Fibroblast of lung (primary cell): ENCODE measurements around the gene WDR88. TPM values are rescaled to one million over a fixed set of nuclear protein-coding genes. Genes with fewer than 3 reads are reported as not detected.

Experiments used
- DNase-seq, 2 donors: peaks; one replicate each; pipeline versions ENCODE4 v3.0.0 to v3.0.0-alpha.2; 2010; ENCODE audit warnings: low read depth in 2 of 2
- H2AFZ ChIP-seq: 2 replicates; pipeline ENCODE4 v1.5.1; 2012; ENCODE audit warnings: low read length, control low read depth, inconsistent platforms
- H3K27ac ChIP-seq: 2 replicates; pipeline ENCODE4 v1.5.1; 2011; ENCODE audit warnings: low read length, control low read depth; ENCODE audit not compliant: insufficient read depth
- H3K27me3 ChIP-seq: 2 replicates; pipeline ENCODE4 v1.5.1; 2011; ENCODE audit warnings: mild to moderate bottlenecking, low read length; ENCODE audit not compliant: control insufficient read depth, insufficient read depth
- H3K36me3 ChIP-seq: 2 replicates; pipeline ENCODE4 v1.5.1; 2011; ENCODE audit warnings: low read length; ENCODE audit not compliant: control insufficient read depth, insufficient read depth
- H3K4me1 ChIP-seq: 2 replicates; pipeline ENCODE4 v1.5.1; 2011; ENCODE audit warnings: low read length; ENCODE audit not compliant: control insufficient read depth, insufficient read depth; ENCODE audit errors: extremely low read depth
- H3K4me2 ChIP-seq: 2 replicates; pipeline ENCODE4 v1.5.1; 2011; ENCODE audit warnings: low read length, control low read depth; ENCODE audit not compliant: insufficient read depth; ENCODE audit errors: extremely low read depth
- H3K4me3 ChIP-seq, 4 experiments: fragments of 200-600 bp in 1 of 4; sonication (generic) in 1 of 4; replicated peaks in 1 of 4; 2 replicates each; pipeline ENCODE4 v1.5.1; 2011 to 2016; ENCODE audit warnings: low read length in 4 of 4, low read depth in 3 of 4, mild to moderate bottlenecking in 3 of 4, control low read depth in 2 of 4, inconsistent platforms in 1 of 4, mixed read lengths in 1 of 4; ENCODE audit not compliant: insufficient read depth in 1 of 4; ENCODE audit errors: control extremely low read depth in 1 of 4
- H3K79me2 ChIP-seq: 2 replicates; pipeline ENCODE4 v1.5.1; 2012; ENCODE audit warnings: mild to moderate bottlenecking, low read length, inconsistent platforms; ENCODE audit not compliant: control insufficient read depth, insufficient read depth
- H3K9ac ChIP-seq: 2 replicates; pipeline ENCODE4 v1.5.1; 2011; ENCODE audit warnings: mild to moderate bottlenecking, low read length, control low read depth; ENCODE audit not compliant: insufficient read depth
- H3K9me3 ChIP-seq: 2 replicates; pipeline ENCODE4 v1.5.1; 2012; ENCODE audit warnings: low read depth, low read length; ENCODE audit not compliant: control insufficient read depth, insufficient read depth
- H4K20me1 ChIP-seq: 2 replicates; pipeline ENCODE4 v1.5.1; 2011; ENCODE audit warnings: low read length; ENCODE audit not compliant: control insufficient read depth, insufficient read depth; ENCODE audit errors: extremely low read depth
- CTCF ChIP-seq, 2 donors: IDR thresholded peaks in 1 of 2; conservative IDR thresholded peaks in 1 of 2; 1 replicate in 1 of 2; 2 replicates in 1 of 2; pipeline ENCODE4 v1.5.1; 2011 to 2012; ENCODE audit warnings: low read length in 2 of 2, control low read depth in 1 of 2, inconsistent platforms in 1 of 2, low read depth in 1 of 2, mild to moderate bottlenecking in 1 of 2
- EZH2 ChIP-seq: IDR thresholded peaks from 2 replicates; pipeline ENCODE4 v1.5.1; 2012; ENCODE audit warnings: low read length, control low read depth, mild to moderate bottlenecking; ENCODE audit errors: missing control alignments
- polyA plus RNA-seq, 2 donors: library from polyadenylated mRNA; depleted of rRNA in 1 of 2; stranded (reverse) in 1 of 2; unstranded in 1 of 2; fragments of >200 nt; gene quantifications; 2 replicates each; pipeline ENCODE4 v1.2.1, GENCODE V29; 2011 to 2012; ENCODE audit warnings: missing spikeins in 1 of 2
- total RNA-seq: library from RNA; depleted of rRNA; stranded (reverse); fragments of >200 nt; gene quantifications from 2 replicates; pipeline ENCODE4 v1.2.1, GENCODE V29; 2014

Gene WDR88
- total and polyA plus RNA-seq, 2 donors (not counting 1 experiment from before 2014, with no cell fraction given), result not detected

- no peak overlapping the region for H2AFZ ChIP-seq
- H3K4me3 ChIP-seq, result no peak overlapping the region
- H3K27me3 ChIP-seq, result no peaks in the 10 kb centered on the region
- no peaks in the 10 kb centered on the region for H4K20me1 ChIP-seq
- H3K9ac ChIP-seq, result no peak overlapping the region
- H3K4me1 ChIP-seq, result no peaks in the 10 kb centered on the region
- no peak for TF ChIP-seq CTCF (conservative IDR thresholded peaks at IDR 0.05 in 1 of 2, IDR thresholded peaks at IDR 0.05 in 1 of 2; ENCODE audit: low read depth in 1 of 2, low read length in 2 of 2)
- TF ChIP-seq EZH2, result no peak
- no peaks in the 10 kb centered on the region for H3K9me3 ChIP-seq
- no peaks in the 10 kb centered on the region for H3K79me2 ChIP-seq
- DNase-seq, result no peak
- no peak overlapping the region for H3K27ac ChIP-seq
- H3K36me3 ChIP-seq, result peaks cover 6% of the 10 kb centered on the region
- H3K4me2 ChIP-seq, result no peak overlapping the region
Observed at GRCh38 chr19:33203529-33203928, 71.6 kb downstream of the WDR88 start.

GRCh38 chr19:33204136-33204973 lies 72.4 kb downstream of the WDR88 start:
- Histone ChIP-seq H3K27me3 (no peaks in the 10 kb centered on the region), H3K4me3 (no peak overlapping the region), H2AFZ (no peak overlapping the region), H3K9me3 (no peaks in the 10 kb centered on the region), H3K4me2 (no peak overlapping the region), H3K36me3 (peaks cover 6% of the 10 kb centered on the region), H4K20me1 (no peaks in the 10 kb centered on the region), H3K9ac (no peak overlapping the region), H3K27ac (no peak overlapping the region), H3K79me2 (no peaks in the 10 kb centered on the region), H3K4me1 (no peaks in the 10 kb centered on the region)
- no peak for DNase-seq
- TF ChIP-seq EZH2 (no peak), CTCF (conservative IDR thresholded peaks at IDR 0.05 in 1 of 2, IDR thresholded peaks at IDR 0.05 in 1 of 2; ENCODE audit: low read depth in 1 of 2, low read length in 2 of 2) (no peak)

- Histone ChIP-seq H3K79me2 (no peaks in the 10 kb centered on the region), H3K36me3 (peaks cover 6% of the 10 kb centered on the region), H3K9ac (no peak overlapping the region), H3K4me3 (no peak overlapping the region), H3K4me2 (no peak overlapping the region), H3K27me3 (no peaks in the 10 kb centered on the region), H2AFZ (no peak overlapping the region), H3K9me3 (no peaks in the 10 kb centered on the region), H3K4me1 (no peaks in the 10 kb centered on the region), H4K20me1 (no peaks in the 10 kb centered on the region), H3K27ac (no peak overlapping the region)
- TF ChIP-seq EZH2 (no peak), CTCF (conservative IDR thresholded peaks at IDR 0.05 in 1 of 2, IDR thresholded peaks at IDR 0.05 in 1 of 2; ENCODE audit: low read depth in 1 of 2, low read length in 2 of 2) (no peak)
- no peak for DNase-seq
Observed at GRCh38 chr19:33205110-33205509, 73.2 kb downstream of the WDR88 start.
